ENCODE data around the gene LGALS3BP. TPM values are rescaled to one million over a fixed set of nuclear protein-coding genes. Genes with fewer than 3 reads are reported as not detected.
A peak's percentile ranks its signal among the peaks of the same experiment; 100 is the strongest.

The LGALS3BP gene
- total and polyA plus RNA-seq, 2 of the 4 experiments (the other 2 are of a cell fraction): 33.7 to 273 TPM

GRCh38 chr17:78971756-78972506 lies 7.8 kb downstream of the LGALS3BP start:
- Histone ChIP-seq H3K9me3 (ENCODE audit: control insufficient read depth, insufficient read depth, low read length) (no peaks in the 10 kb centered on the region), H3K56ac (ENCODE audit: extremely low read depth, insufficient read depth, low read length) (no peak overlapping the region), H2AK5ac (ENCODE audit: low read depth, low read length) (peak overlapping the region; percentile 74; the same call in 1 of the 2 replicates), H3K4me1 (ENCODE audit: control insufficient read depth, insufficient read depth, low read length) (peaks cover 21% of the 10 kb centered on the region), H2BK5ac (ENCODE audit: low read depth, low read length, poor library complexity, severe bottlenecking) (no peak overlapping the region), H3K9me1 (ENCODE audit: insufficient read depth, low read length) (peaks cover 5% of the 10 kb centered on the region; the same call in 1 of the 2 replicates), H3K18ac (ENCODE audit: low read depth, low read length) (no peak overlapping the region), H3K9ac (ENCODE audit: low read depth, low read length) (no peak overlapping the region), H3K79me1 (ENCODE audit: low read depth in 1 of 2, low read length in 2 of 2) (peaks cover 3 to 40% of the 10 kb centered on the region in 2 experiments; a peak in 3 of 4 replicates), H3K4me3 (ENCODE audit: insufficient read depth, low read depth, low read length) (no peak overlapping the region), H2BK120ac (ENCODE audit: low read depth, low read length) (peak overlapping the region; percentile 85), H2BK15ac (ENCODE audit: low read depth, low read length) (0 out of 3 replicates have a peak overlapping the region, but pooled peaks have one; percentile 43), H4K91ac (ENCODE audit: insufficient read depth, low read depth, low read length) (peak overlapping the region; percentile 78), H2AFZ (replicated peaks; ENCODE audit: low read length, poor library complexity) (peak overlapping the region; percentile 79), H3K36me3 (ENCODE audit: control insufficient read depth, insufficient read depth, low read length) (peaks cover 18% of the 10 kb centered on the region; the same call in 1 of the 2 replicates), H4K20me1 (ENCODE audit: insufficient read depth, low read length) (peaks cover 5% of the 10 kb centered on the region; the same call in 1 of the 2 replicates), H3K27ac (ENCODE audit: insufficient read depth, low read length) (no peak overlapping the region; the same call in 1 of the 2 replicates), H2BK20ac (ENCODE audit: low read depth, low read length) (no peak overlapping the region; the same call in 1 of the 2 replicates), H2AK9ac (replicated peaks; ENCODE audit: low read depth, low read length, poor library complexity) (peak overlapping the region; percentile 35), H3K4ac (ENCODE audit: low read depth, low read length) (peak overlapping the region; percentile 87; the same call in 1 of the 2 replicates), H4K5ac (ENCODE audit: low read depth, low read length) (no peak overlapping the region; the same call in 1 of the 2 replicates), H3K14ac (replicated peaks; ENCODE audit: low read depth, low read length) (no peak overlapping the region), H3K4me2 (ENCODE audit: low read depth, low read length) (no peak overlapping the region), H4K8ac (ENCODE audit: low read depth in 2 of 2, low read length in 2 of 2) (peak overlapping the region in 1 of 2 experiments; percentile 81; a peak in 2 of 4 replicates), H3K27me3 (ENCODE audit: control insufficient read depth, insufficient read depth, low read length) (no peaks in the 10 kb centered on the region), H3K23ac (ENCODE audit: low read depth, low read length) (no peak overlapping the region)
- in situ Hi-C loops (cut with MboI; ENCODE audit: low sequenced_read_pairs): loop anchor here (25.0 kb wide), 1 partner anchor 485 kb away; no protein-coding TSS in a partner anchor
- POLR2A ChIA-PET (ENCODE audit: unreplicated experiment): no interaction called here
- CTCF ChIA-PET: interaction anchor here (0.7 to 1.5 kb wide), 12 partner anchors 12 to 264 kb away, joined by 3 to 12 read pairs (median 3); no protein-coding TSS in a partner anchor
- TF ChIP-seq POLR2A (IDR thresholded peaks at IDR 0.05; ENCODE audit: low read depth, low read length): no peak
- BruUV-seq (replicated peaks): no TSS peak
- 73% methylated on average over 11 of the region's 22 CpGs; no CpG with 5 or more reads in 1 of the 2 experiments for WGBS, 2 experiments (ENCODE audit: extremely low coverage in 2 of 2, insufficient read length in 1 of 2)
- dilution Hi-C loops (cut with HindIII; ENCODE audit: low sequenced_read_pairs, unreplicated experiment): no loop called here
- DNase-seq: no peak
- intact Hi-C loops (cut with micrococcal nuclease): loop anchor here (1.0 to 2.0 kb wide), 3 partner anchors 37 to 107 kb away; partner anchors contain the start of gene TIMP2
- no peak for ATAC-seq (ENCODE audit: low read depth)
